PC-3 (cell line): ENCODE data around the gene MED19. TPM values are rescaled to one million over a fixed set of nuclear protein-coding genes. Genes with fewer than 3 reads are reported as not detected.
A peak's percentile ranks its signal among the peaks of the same experiment; 100 is the strongest.
"Not testable (repeated sequence)": the region's sequence is repeated elsewhere in the genome, so short reads cannot be mapped to it uniquely, and the experiment has no call there.

Source experiments
- ATAC-seq: fragments of 200-7000 bp; cut with Tn5 transposase; 2 replicates; pipeline ENCODE4 v1.9.1; 2020; ENCODE audit warnings: mild to moderate bottlenecking, moderate library complexity
- BruUV-seq: library from RNA; stranded (reverse); fragments of 400-500 nt; replicated peaks from 2 replicates; lab custom pipeline; 2021; lab: Mats Ljungman, UMichigan
- CTCF ChIA-PET: fragments of 300-600 bp; sonication (Branson Sonifier 250); formaldehyde crosslinking; loops from one replicate; lab custom pipeline; 2022; ENCODE audit warnings: antibody characterized with exemption; lab: Charles Lee
- POLR2A ChIA-PET: fragments of 300-600 bp; sonication (Branson Sonifier 250); formaldehyde crosslinking; loops from one replicate; lab custom pipeline; 2022; ENCODE audit warnings: antibody characterized with exemption; ENCODE audit not compliant: unreplicated experiment; lab: Charles Lee
- DNase-seq: peaks from one replicate; pipeline ENCODE4 v3.0.0-alpha.2; 2015
- H2AFZ ChIP-seq: fragments of 300-600 bp; sonication (generic); 2 replicates; pipeline ENCODE4 v1.6.0; 2016; ENCODE audit warnings: antibody characterized with exemption, low read length
- H3F3A ChIP-seq: fragments of 300-600 bp; sonication (generic); one replicate; pipeline ENCODE4 v1.6.0; 2017; ENCODE audit warnings: antibody characterized with exemption, low read length, control low read depth, mild to moderate bottlenecking; ENCODE audit not compliant: unreplicated experiment
- H3K27ac ChIP-seq: fragments of 300-600 bp; sonication (generic); 2 replicates; pipeline ENCODE4 v1.5.1; 2016; ENCODE audit warnings: mild to moderate bottlenecking, low read length
- H3K27me3 ChIP-seq: fragments of 300-600 bp; sonication (generic); 2 replicates; pipeline ENCODE4 v1.6.1; 2016; ENCODE audit warnings: low read length, mixed read lengths
- H3K36me3 ChIP-seq: fragments of 300-600 bp; sonication (generic); 2 replicates; pipeline ENCODE4 v1.6.1; 2016; ENCODE audit warnings: low read depth, mixed run types, low read length, mixed read lengths
- H3K4me1 ChIP-seq: fragments of 300-600 bp; sonication (generic); 2 replicates; pipeline ENCODE4 v1.5.1; 2016; ENCODE audit warnings: low read length; ENCODE audit not compliant: insufficient read depth
- H3K4me2 ChIP-seq: fragments of 300-600 bp; sonication (generic); 2 replicates; pipeline ENCODE4 v1.6.0; 2016; ENCODE audit warnings: low read length
- H3K4me3 ChIP-seq: fragments of 300-600 bp; sonication (generic); 2 replicates; pipeline ENCODE4 v1.5.1; 2016; ENCODE audit warnings: mild to moderate bottlenecking, low read length, mixed read lengths
- H3K79me2 ChIP-seq: fragments of 300-600 bp; sonication (generic); 2 replicates; pipeline ENCODE4 v1.6.1; 2017; ENCODE audit warnings: low read length, mixed read lengths
- H3K9ac ChIP-seq: fragments of 300-600 bp; sonication (generic); 2 replicates; pipeline ENCODE4 v1.6.0; 2016; ENCODE audit warnings: mild to moderate bottlenecking, low read length
- H3K9me2 ChIP-seq: fragments of 300-600 bp; sonication (generic); replicated peaks from 2 replicates; pipeline ENCODE4 v1.6.1; 2016; ENCODE audit warnings: mixed run types, low read length, mixed read lengths
- H3K9me3 ChIP-seq: fragments of 300-600 bp; sonication (generic); 2 replicates; pipeline ENCODE4 v1.6.1; 2016; ENCODE audit warnings: low read length, mixed read lengths
- H4K20me1 ChIP-seq: fragments of 300-600 bp; sonication (generic); 2 replicates; pipeline ENCODE4 v1.6.1; 2016; ENCODE audit warnings: low read length, mixed read lengths
- EZH2 ChIP-seq: fragments of 300-600 bp; sonication (generic); IDR thresholded peaks from one replicate; pipeline ENCODE4 v1.6.1; 2017; ENCODE audit warnings: antibody characterized with exemption, mild to moderate bottlenecking, low read length; ENCODE audit not compliant: unreplicated experiment
- EZH2phosphoT487 ChIP-seq: fragments of 300-600 bp; sonication (generic); IDR thresholded peaks from 2 replicates; pipeline ENCODE4 v1.6.1; 2018; ENCODE audit warnings: mild to moderate bottlenecking, antibody characterized with exemption, low read length, borderline replicate concordance
- intact Hi-C: fragments of 100-400 bp; cut with micrococcal nuclease; formaldehyde crosslinking; loops from 2 replicates; pipeline ENCODE4 v1.9.0; 2023
- total RNA-seq: library from RNA; depleted of rRNA; stranded (reverse); fragments of >200 nt; gene quantifications from 2 replicates; pipeline ENCODE4 v1.2.3, GENCODE V29; 2014
- TF ChIP-seq, protein P1 (sequence below): fragments of 300-600 bp; sonication (generic); conservative IDR thresholded peaks from 2 replicates; pipeline ENCODE4 v1.5.1; 2017; ENCODE audit warnings: antibody characterized with exemption, low read depth, mild to moderate bottlenecking, low read length

The MED19 gene
- total RNA-seq, 1 experiment from 2014 or later: 41.8 TPM

DNA sequence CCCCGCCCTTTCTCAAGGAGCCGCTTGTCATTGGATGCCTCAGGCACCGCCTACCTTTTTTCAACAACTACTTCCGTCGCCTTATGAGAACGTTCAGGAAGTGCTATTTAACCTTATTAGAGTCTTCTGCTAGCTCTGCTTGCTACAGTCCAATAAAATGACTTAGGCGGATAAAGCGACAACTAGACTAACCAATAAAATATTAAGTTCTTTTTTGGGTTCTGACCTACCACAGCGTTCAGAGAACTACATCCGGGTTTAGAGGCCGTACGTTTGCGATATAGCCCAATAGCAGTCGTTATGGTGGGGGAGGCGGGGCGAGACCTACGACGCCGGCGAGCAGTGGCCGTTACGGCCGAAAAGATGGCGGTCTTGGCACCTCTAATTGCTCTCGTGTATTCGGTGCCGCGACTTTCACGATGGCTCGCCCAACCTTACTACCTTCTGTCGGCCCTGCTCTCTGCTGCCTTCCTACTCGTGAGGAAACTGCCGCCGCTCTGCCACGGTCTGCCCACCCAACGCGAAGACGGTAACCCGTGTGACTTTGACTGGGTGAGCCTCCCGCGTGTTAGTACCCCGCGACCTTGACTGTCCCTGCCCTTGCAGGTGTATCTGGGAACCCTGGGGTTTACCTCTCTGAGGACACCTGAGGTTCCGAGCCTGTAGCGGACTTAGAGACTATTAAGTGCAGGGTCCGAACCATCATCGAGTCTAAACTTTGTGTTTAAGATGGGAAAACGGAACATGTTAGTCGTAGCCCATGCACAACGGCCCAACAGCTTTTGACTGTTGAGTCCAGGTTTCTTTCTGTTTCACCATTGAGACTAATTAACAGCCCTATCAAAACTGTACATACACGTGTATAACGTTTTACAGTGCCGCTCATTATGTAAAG is 488 bp upstream of the MED19 start, which contains the start of gene TMX2:
TSS of gene TMX2 (plus strand) at position 338 of the 895 bp plus-strand sequence. CDS start at position 364, 26 bp downstream.
- Histone ChIP-seq H3K27ac (peak within 1 kb of the TSS; percentile 75), H4K20me1 (peaks cover 13% of the 10 kb centered on the region), H3F3A (no peaks in the 10 kb centered on the region), H3K9me3 (no peaks in the 10 kb centered on the region), H3K79me2 (peaks cover 63% of the 10 kb centered on the region), H2AFZ (peak within 1 kb of the TSS; percentile 77), H3K9me2 (no peaks in the 10 kb centered on the region), H3K27me3 (no peaks in the 10 kb centered on the region), H3K9ac (peak within 1 kb of the TSS; percentile 96), H3K4me2 (peak within 1 kb of the TSS; percentile 98), H3K4me1 (peaks cover 24% of the 10 kb centered on the region), H3K4me3 (peak within 1 kb of the TSS; percentile 99), H3K36me3 (peaks cover 4% of the 10 kb centered on the region; the same call in 1 of the 2 replicates)
- intact Hi-C loops: loop anchor here (1.0 kb wide), 7 partner anchors 29 to 866 kb away; partner anchors contain the start of genes CLP1, SELENOH and TIMM10
- TF ChIP-seq EZH2phosphoT487 (no peak), EZH2 (no peak)
- TF ChIP-seq, protein P1, sequence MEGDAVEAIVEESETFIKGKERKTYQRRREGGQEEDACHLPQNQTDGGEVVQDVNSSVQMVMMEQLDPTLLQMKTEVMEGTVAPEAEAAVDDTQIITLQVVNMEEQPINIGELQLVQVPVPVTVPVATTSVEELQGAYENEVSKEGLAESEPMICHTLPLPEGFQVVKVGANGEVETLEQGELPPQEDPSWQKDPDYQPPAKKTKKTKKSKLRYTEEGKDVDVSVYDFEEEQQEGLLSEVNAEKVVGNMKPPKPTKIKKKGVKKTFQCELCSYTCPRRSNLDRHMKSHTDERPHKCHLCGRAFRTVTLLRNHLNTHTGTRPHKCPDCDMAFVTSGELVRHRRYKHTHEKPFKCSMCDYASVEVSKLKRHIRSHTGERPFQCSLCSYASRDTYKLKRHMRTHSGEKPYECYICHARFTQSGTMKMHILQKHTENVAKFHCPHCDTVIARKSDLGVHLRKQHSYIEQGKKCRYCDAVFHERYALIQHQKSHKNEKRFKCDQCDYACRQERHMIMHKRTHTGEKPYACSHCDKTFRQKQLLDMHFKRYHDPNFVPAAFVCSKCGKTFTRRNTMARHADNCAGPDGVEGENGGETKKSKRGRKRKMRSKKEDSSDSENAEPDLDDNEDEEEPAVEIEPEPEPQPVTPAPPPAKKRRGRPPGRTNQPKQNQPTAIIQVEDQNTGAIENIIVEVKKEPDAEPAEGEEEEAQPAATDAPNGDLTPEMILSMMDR: no peak
- DNase-seq (peak; percentile 99), ATAC-seq (peak; percentile 92)
- CTCF ChIA-PET: interaction anchor here (0.5 to 1.0 kb wide), 2 partner anchors 87 to 88 kb away, joined by 5 read pairs; no protein-coding TSS in a partner anchor
- BruUV-seq: TSS peak; percentile 73
- POLR2A ChIA-PET: interaction anchor here (0.6 to 1.0 kb wide), 6 partner anchors 13 to 682 kb away, joined by 3 to 38 read pairs (median 4); partner anchors contain the start of gene CTNND1

DNA sequence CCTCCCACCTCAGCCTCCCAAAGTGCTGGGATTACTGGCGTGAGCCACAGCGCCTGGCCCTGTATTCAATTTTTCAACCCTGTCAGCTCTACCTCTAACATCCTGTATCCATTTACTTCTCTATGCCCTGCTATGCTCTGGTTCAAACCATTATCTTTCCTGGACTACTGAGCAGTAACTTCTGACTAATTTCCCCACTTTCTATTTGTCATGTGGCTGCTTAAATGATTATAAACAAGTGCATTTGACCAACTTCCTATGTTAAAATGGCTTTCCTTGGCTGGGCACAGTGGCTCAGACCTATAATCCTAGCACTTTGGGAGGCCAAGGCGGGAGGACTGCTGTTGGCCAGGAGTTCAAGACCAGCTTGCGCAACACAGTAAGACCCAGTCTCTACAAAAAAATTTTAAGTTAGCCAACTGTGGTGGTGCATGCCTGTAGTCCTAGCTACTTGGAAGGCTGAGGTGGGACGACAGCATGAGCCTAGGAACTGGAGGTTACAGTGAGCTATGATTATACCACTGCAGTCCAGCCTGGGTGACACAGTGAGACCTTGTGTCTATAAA is 2.1 kb downstream of the MED19 start:
- Histone ChIP-seq H3K4me3 (no peak overlapping the region), H3K9ac (no peak overlapping the region), H3K4me2 (no peak overlapping the region), H4K20me1 (peaks cover 13% of the 10 kb centered on the region), H3F3A (peaks cover 1% of the 10 kb centered on the region), H2AFZ (no peak overlapping the region), H3K4me1 (peaks cover 24% of the 10 kb centered on the region), H3K79me2 (peaks cover 65% of the 10 kb centered on the region), H3K9me3 (no peaks in the 10 kb centered on the region), H3K36me3 (peaks cover 6% of the 10 kb centered on the region), H3K27ac (no peak overlapping the region), H3K27me3 (no peaks in the 10 kb centered on the region), H3K9me2 (no peaks in the 10 kb centered on the region)
- no peak for ATAC-seq
- no peak for DNase-seq
- TF ChIP-seq, protein P1: no peak
- TF ChIP-seq EZH2 (no peak), EZH2phosphoT487 (no peak)
- ChIA-PET POLR2A (no interaction called here), CTCF (no interaction called here)
- no TSS peak for BruUV-seq
- intact Hi-C loops: no loop called here

DNA sequence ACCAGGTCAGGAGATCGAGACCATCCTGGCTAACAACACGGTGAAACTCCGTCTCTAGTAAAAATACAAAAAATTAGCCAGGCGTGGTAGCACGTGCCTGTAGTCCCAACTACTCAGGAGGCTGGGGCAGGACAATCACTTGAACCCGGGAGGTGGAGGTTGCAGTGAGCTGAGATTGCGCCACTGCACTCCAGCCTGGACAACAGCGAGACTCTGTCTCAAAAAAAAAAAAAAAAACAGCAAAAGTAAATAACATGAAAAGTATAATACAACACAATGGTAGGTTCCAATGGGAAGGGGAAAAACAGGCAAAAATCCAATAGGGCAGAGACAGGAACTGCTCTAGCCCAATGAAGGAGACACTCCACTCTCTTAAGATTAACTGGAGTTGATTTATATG is 6.6 kb downstream of the MED19 start:
- H3K9ac ChIP-seq, H3K4me3 ChIP-seq, H3K9me3 ChIP-seq, H3K27ac ChIP-seq, DNase-seq, H4K20me1 ChIP-seq, H3K9me2 ChIP-seq, H3K27me3 ChIP-seq, H2AFZ ChIP-seq, BruUV-seq, CTCF ChIA-PET, H3K4me2 ChIP-seq, ATAC-seq, H3K4me1 ChIP-seq, H3F3A ChIP-seq, intact Hi-C loops: not testable (repeated sequence)
- H3K36me3 ChIP-seq: peaks cover 39% of the 10 kb centered on the region
- H3K79me2 ChIP-seq: peaks cover 31% of the 10 kb centered on the region
- POLR2A ChIA-PET: interaction anchor here (0.6 kb wide), 1 partner anchor 55 kb away, joined by 16 read pairs; no protein-coding TSS in a partner anchor
